K562 (cell line): ENCODE measurements around the gene CNPY4. TPM values are rescaled to one million over a fixed set of nuclear protein-coding genes. Genes with fewer than 3 reads are reported as not detected.

Experiments used
- ATF1 ChIP-seq, 2 experiments: fragments of 450-650 bp in 1 of 2; IDR thresholded peaks; 2 replicates each; pipeline ENCODE4 v1.6.1; 2016; ENCODE audit warnings: missing compliant biosample characterization in 1 of 2, missing genetic modification characterization in 1 of 2
- LARP7 ChIP-seq: fragments of 450-650 bp; IDR thresholded peaks from 2 replicates; pipeline ENCODE4 v1.6.1; 2016
- NFXL1 ChIP-seq: fragments of 450-650 bp; formaldehyde crosslinking; IDR thresholded peaks from 2 replicates; pipeline ENCODE4 v1.4.0; 2021; ENCODE audit warnings: mild to moderate bottlenecking
- RBM25 ChIP-seq: fragments of 200-400 bp; formaldehyde crosslinking; IDR thresholded peaks from 2 replicates; pipeline ENCODE4 v1.6.1; 2018; ENCODE audit warnings: low read length, low read depth, moderate library complexity; ENCODE audit not compliant: severe bottlenecking
- RBM39 ChIP-seq: fragments of 200-400 bp; formaldehyde crosslinking; optimal IDR thresholded peaks from 2 replicates; pipeline ENCODE3; 2018; ENCODE audit warnings: low read depth, low read length
- SRSF3 ChIP-seq: fragments of 200-400 bp; formaldehyde crosslinking; IDR thresholded peaks from 2 replicates; pipeline ENCODE4 v1.6.1; 2016; ENCODE audit warnings: mild to moderate bottlenecking, low read length, moderate library complexity; ENCODE audit not compliant: insufficient read depth
- TCF15 ChIP-seq: fragments of 250-450 bp; sonication (Bioruptor Pico); IDR thresholded peaks from 2 replicates; pipeline ENCODE4 v1.8.0; 2022; ENCODE audit warnings: moderate library complexity, mild to moderate bottlenecking, inconsistent platforms
- THRAP3 ChIP-seq: fragments of 450-650 bp; IDR thresholded peaks from 2 replicates; pipeline ENCODE4 v1.6.1; 2016; ENCODE audit warnings: mild to moderate bottlenecking, inconsistent platforms, borderline replicate concordance
- U2AF2 ChIP-seq: fragments of 200-400 bp; formaldehyde crosslinking; optimal IDR thresholded peaks from 2 replicates; pipeline ENCODE3; 2017; ENCODE audit warnings: low read depth, mild to moderate bottlenecking, low read length
- ZBTB5 ChIP-seq: fragments of 450-650 bp; IDR thresholded peaks from 2 replicates; pipeline ENCODE4 v1.6.1; 2017; ENCODE audit warnings: antibody characterized with exemption
- ZNF165 ChIP-seq: fragments of 250-450 bp; sonication (Bioruptor Pico); IDR thresholded peaks from 2 replicates; pipeline ENCODE4 v1.4.0; 2020; ENCODE audit warnings: borderline replicate concordance
- ZNF316 ChIP-seq: fragments of 450-650 bp; IDR thresholded peaks from 2 replicates; pipeline ENCODE4 v1.6.1; 2016
- polyA plus RNA-seq, 8 experiments: library from polyadenylated mRNA; depleted of rRNA in 4 of 8; stranded (reverse) in 5 of 8; unstranded in 3 of 8; fragments of >200 nt; fragmentation: Nextera tagmentation in 2 of 8; fragmentation: Illumina TruSeq in 1 of 8; extraction: Ambion mirVana in 2 of 8; extraction: Trizol in 1 of 8; gene quantifications; 2 replicates each; pipeline versions ENCODE4 v1.2.1 to v1.2.3, GENCODE V29; 2011 to 2014; ENCODE audit warnings: inconsistent platforms in 1 of 8, missing spikeins in 1 of 8
- total RNA-seq, 7 experiments: library from RNA; depleted of rRNA in 6 of 7; stranded (reverse); fragments of >200 nt in 6 of 7; fragmentation: Illumina TruSeq in 2 of 7; extraction: Trizol in 2 of 7; gene quantifications; 2 replicates each; pipeline versions ENCODE4 v1.2.1 to v1.2.3, GENCODE V29; 2011 to 2021; ENCODE audit warnings: low replicate concordance in 1 of 7
- TF ChIP-seq, protein P1 (sequence below): IDR thresholded peaks from 2 replicates; pipeline ENCODE4 v1.6.1; 2014; ENCODE audit warnings: antibody characterized with exemption
- TF ChIP-seq, protein P2 (sequence below): sonication (generic); formaldehyde crosslinking; IDR thresholded peaks from 2 replicates; pipeline ENCODE4 v1.8.0; 2023; ENCODE audit warnings: mild to moderate bottlenecking, missing genetic modification reagents
- TF ChIP-seq, protein P3 (sequence below): fragments of 250-450 bp; sonication (Bioruptor Pico); IDR thresholded peaks from 2 replicates; pipeline ENCODE4 v1.8.0; 2022; ENCODE audit warnings: inconsistent platforms, mild to moderate bottlenecking, moderate library complexity, borderline replicate concordance
- TF ChIP-seq, protein P4 (sequence below), 2 experiments: IDR thresholded peaks; 2 replicates each; pipeline ENCODE4 v1.6.1; 2011; ENCODE audit warnings: borderline replicate concordance in 1 of 2, control low read depth in 1 of 2, low read depth in 1 of 2, low read length in 1 of 2, mild to moderate bottlenecking in 1 of 2, mixed read lengths in 1 of 2, moderate library complexity in 1 of 2; ENCODE audit not compliant: insufficient read depth in 1 of 2, insufficient read length in 1 of 2, poor library complexity in 1 of 2, severe bottlenecking in 1 of 2; ENCODE audit errors: extremely low read depth in 1 of 2

Gene CNPY4
- total and polyA plus RNA-seq, 9 of the 15 experiments (the other 6 are each of a cell fraction or from before 2014, with no cell fraction given): 1.9 to 11.2 (median 7.0) TPM

GRCh38 chr7:100130608-100131453, 11.4 kb downstream of the CNPY4 start (continued):
- TF ChIP-seq LARP7 (peak; percentile 80; the same call in 1 of the 2 replicates), ATF1 (CRISPR knock-in tag; IDR thresholded peaks at IDR 0.05) (no peak), ATF1 (tag; IDR thresholded peaks at IDR 0.05) (peak; percentile 43), THRAP3 (peak; percentile 85), U2AF2 (no peak), SRSF3 (no peak), NFXL1 (CRISPR knock-in tag) (0 out of 2 replicates have a peak, but pooled peaks have one; percentile 15), ZNF316 (no peak), RBM25 (peak; percentile 14), TCF15 (CRISPR knock-in tag) (no peak), ZBTB5 (peak; percentile 65), RBM39 (peak; percentile 98), ZNF165 (CRISPR knock-in tag) (no peak)
- TF ChIP-seq, protein P1, sequence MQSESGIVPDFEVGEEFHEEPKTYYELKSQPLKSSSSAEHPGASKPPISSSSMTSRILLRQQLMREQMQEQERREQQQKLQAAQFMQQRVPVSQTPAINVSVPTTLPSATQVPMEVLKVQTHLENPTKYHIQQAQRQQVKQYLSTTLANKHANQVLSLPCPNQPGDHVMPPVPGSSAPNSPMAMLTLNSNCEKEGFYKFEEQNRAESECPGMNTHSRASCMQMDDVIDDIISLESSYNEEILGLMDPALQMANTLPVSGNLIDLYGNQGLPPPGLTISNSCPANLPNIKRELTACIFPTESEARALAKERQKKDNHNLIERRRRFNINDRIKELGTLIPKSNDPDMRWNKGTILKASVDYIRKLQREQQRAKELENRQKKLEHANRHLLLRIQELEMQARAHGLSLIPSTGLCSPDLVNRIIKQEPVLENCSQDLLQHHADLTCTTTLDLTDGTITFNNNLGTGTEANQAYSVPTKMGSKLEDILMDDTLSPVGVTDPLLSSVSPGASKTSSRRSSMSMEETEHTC: no peak
- TF ChIP-seq, protein P2, sequence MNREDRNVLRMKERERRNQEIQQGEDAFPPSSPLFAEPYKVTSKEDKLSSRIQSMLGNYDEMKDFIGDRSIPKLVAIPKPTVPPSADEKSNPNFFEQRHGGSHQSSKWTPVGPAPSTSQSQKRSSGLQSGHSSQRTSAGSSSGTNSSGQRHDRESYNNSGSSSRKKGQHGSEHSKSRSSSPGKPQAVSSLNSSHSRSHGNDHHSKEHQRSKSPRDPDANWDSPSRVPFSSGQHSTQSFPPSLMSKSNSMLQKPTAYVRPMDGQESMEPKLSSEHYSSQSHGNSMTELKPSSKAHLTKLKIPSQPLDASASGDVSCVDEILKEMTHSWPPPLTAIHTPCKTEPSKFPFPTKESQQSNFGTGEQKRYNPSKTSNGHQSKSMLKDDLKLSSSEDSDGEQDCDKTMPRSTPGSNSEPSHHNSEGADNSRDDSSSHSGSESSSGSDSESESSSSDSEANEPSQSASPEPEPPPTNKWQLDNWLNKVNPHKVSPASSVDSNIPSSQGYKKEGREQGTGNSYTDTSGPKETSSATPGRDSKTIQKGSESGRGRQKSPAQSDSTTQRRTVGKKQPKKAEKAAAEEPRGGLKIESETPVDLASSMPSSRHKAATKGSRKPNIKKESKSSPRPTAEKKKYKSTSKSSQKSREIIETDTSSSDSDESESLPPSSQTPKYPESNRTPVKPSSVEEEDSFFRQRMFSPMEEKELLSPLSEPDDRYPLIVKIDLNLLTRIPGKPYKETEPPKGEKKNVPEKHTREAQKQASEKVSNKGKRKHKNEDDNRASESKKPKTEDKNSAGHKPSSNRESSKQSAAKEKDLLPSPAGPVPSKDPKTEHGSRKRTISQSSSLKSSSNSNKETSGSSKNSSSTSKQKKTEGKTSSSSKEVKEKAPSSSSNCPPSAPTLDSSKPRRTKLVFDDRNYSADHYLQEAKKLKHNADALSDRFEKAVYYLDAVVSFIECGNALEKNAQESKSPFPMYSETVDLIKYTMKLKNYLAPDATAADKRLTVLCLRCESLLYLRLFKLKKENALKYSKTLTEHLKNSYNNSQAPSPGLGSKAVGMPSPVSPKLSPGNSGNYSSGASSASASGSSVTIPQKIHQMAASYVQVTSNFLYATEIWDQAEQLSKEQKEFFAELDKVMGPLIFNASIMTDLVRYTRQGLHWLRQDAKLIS (CRISPR knock-in tag): no peak
- TF ChIP-seq, protein P3, sequence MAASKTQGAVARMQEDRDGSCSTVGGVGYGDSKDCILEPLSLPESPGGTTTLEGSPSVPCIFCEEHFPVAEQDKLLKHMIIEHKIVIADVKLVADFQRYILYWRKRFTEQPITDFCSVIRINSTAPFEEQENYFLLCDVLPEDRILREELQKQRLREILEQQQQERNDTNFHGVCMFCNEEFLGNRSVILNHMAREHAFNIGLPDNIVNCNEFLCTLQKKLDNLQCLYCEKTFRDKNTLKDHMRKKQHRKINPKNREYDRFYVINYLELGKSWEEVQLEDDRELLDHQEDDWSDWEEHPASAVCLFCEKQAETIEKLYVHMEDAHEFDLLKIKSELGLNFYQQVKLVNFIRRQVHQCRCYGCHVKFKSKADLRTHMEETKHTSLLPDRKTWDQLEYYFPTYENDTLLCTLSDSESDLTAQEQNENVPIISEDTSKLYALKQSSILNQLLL (CRISPR knock-in tag): no peak
- TF ChIP-seq, protein P4, sequence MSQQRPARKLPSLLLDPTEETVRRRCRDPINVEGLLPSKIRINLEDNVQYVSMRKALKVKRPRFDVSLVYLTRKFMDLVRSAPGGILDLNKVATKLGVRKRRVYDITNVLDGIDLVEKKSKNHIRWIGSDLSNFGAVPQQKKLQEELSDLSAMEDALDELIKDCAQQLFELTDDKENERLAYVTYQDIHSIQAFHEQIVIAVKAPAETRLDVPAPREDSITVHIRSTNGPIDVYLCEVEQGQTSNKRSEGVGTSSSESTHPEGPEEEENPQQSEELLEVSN (IDR thresholded peaks at IDR 0.05; ENCODE audit: borderline replicate concordance in 1 of 2, extremely low read depth in 1 of 2, insufficient read depth in 1 of 2, insufficient read length in 1 of 2, low read depth in 1 of 2, low read length in 1 of 2, poor library complexity in 1 of 2, severe bottlenecking in 1 of 2): peak in 1 of 2 experiments; percentile 30
